Lung (tissue), 12 donors: Measurements from ENCODE around the gene ANKRD16. TPM values are rescaled to one million over a fixed set of nuclear protein-coding genes. Genes with fewer than 3 reads are reported as not detected.
A peak's percentile ranks its signal among the peaks of the same experiment; 100 is the strongest.
"Not testable (repeated sequence)": the region's sequence is repeated elsewhere in the genome, so short reads cannot be mapped to it uniquely, and the experiment has no call there.

Experiments
- ATAC-seq: fragments of 200-7000 bp; cut with Tn5 transposase; one replicate; pipeline ENCODE4 v1.9.1; 2020; ENCODE audit warnings: moderate number of reproducible peaks; ENCODE audit not compliant: insufficient read depth, low FRiP score
- DNase-seq, 3 donors: peaks; one replicate each; pipeline ENCODE4 v3.0.0-alpha.2; 2013 to 2017
- H3K27ac ChIP-seq, 2 donors: one replicate each; pipeline ENCODE4 v1.5.1; 2013; ENCODE audit warnings: mild to moderate bottlenecking in 2 of 2, moderate library complexity in 2 of 2, control low read depth in 1 of 2, inconsistent platforms in 1 of 2, low read depth in 1 of 2, low read length in 1 of 2
- H3K27me3 ChIP-seq, 3 donors: one replicate each; pipeline ENCODE4 v1.5.1; 2013; ENCODE audit warnings: low read length in 2 of 3; ENCODE audit not compliant: control insufficient read depth in 3 of 3, insufficient read depth in 3 of 3
- H3K36me3 ChIP-seq, 4 donors: one replicate each; pipeline ENCODE4 v1.5.1; 2013; ENCODE audit warnings: low read length in 4 of 4, mild to moderate bottlenecking in 1 of 4, moderate library complexity in 1 of 4; ENCODE audit not compliant: control insufficient read depth in 4 of 4, insufficient read depth in 4 of 4
- H3K4me1 ChIP-seq, 5 donors: one replicate each; pipeline ENCODE4 v1.5.1; 2013; ENCODE audit warnings: low read length in 5 of 5, mild to moderate bottlenecking in 2 of 5, moderate library complexity in 1 of 5; ENCODE audit not compliant: control insufficient read depth in 5 of 5, insufficient read depth in 5 of 5
- H3K4me3 ChIP-seq: one replicate; pipeline ENCODE4 v1.5.1; 2013; ENCODE audit warnings: mild to moderate bottlenecking, control low read depth, moderate library complexity
- H3K9ac ChIP-seq, 2 donors: one replicate each; pipeline ENCODE4 v1.5.1; 2013; ENCODE audit warnings: low read length in 2 of 2, control low read depth in 1 of 2; ENCODE audit not compliant: insufficient read depth in 1 of 2
- H3K9me3 ChIP-seq, 4 donors: one replicate each; pipeline ENCODE4 v1.5.1; 2013; ENCODE audit warnings: low read length in 3 of 4, mild to moderate bottlenecking in 1 of 4, moderate library complexity in 1 of 4; ENCODE audit not compliant: control insufficient read depth in 4 of 4, insufficient read depth in 3 of 4
- WGBS, 2 donors: extraction: QIAGEN DNeasy Blood & Tissue Kit; methylation state at CpG; one replicate each; pipeline ENCODE4 v1.1.7; 2013; 5-methylcytosine and 5-hydroxymethylcytosine counted together
- polyA plus RNA-seq, 2 donors: library from polyadenylated mRNA; stranded (reverse); fragments of 200-250 nt; gene quantifications; one replicate each; pipeline ENCODE4 v1.2.1, GENCODE V29; 2013
- total RNA-seq, 2 donors: library from RNA; depleted of rRNA in 1 of 2; stranded (reverse); fragments of >200 nt in 1 of 2; gene quantifications; one replicate each; pipeline ENCODE4 v1.2.1, GENCODE V29; 2014 to 2021
- TF ChIP-seq, protein P1 (sequence below): IDR thresholded peaks from 2 replicates; pipeline ENCODE4 v1.5.1; 2012; ENCODE audit warnings: mild to moderate bottlenecking; ENCODE audit errors: control extremely low read depth, extremely low read depth
- donor health status: control.
- donor health status: control.
- donor health status: Bipolar disorder and iron deficiency.
- donor health status: healthy.
- donor health status: DM: yes; HTN: yes; CAD: no.

ANKRD16 gene
- total and polyA plus RNA-seq, 4 donors: 4.5 to 14.0 (median 6.4) TPM

DNA sequence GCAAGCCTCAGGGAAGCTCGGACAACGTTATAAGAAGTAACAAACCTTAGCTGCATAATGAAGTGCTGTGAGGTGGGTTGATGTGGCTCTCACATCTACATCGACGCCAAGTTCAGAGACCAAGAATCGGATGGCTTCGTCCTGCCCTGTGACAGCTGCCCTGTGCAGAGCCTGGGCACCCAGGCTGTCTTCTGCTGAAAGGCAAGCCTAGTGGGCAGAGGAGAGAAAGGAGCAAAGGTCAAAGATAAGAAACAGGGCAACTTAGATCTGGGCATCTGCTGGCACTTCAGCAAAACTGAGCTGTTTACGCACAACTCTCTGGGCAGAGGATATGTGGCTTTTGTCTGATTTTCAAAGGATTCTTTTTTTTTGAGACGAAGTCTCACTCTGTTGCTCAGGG is 6.7 kb downstream of the ANKRD16 start:
- TF ChIP-seq, protein P1, sequence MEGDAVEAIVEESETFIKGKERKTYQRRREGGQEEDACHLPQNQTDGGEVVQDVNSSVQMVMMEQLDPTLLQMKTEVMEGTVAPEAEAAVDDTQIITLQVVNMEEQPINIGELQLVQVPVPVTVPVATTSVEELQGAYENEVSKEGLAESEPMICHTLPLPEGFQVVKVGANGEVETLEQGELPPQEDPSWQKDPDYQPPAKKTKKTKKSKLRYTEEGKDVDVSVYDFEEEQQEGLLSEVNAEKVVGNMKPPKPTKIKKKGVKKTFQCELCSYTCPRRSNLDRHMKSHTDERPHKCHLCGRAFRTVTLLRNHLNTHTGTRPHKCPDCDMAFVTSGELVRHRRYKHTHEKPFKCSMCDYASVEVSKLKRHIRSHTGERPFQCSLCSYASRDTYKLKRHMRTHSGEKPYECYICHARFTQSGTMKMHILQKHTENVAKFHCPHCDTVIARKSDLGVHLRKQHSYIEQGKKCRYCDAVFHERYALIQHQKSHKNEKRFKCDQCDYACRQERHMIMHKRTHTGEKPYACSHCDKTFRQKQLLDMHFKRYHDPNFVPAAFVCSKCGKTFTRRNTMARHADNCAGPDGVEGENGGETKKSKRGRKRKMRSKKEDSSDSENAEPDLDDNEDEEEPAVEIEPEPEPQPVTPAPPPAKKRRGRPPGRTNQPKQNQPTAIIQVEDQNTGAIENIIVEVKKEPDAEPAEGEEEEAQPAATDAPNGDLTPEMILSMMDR: no peak
- Histone ChIP-seq H3K4me1 (peaks cover 0 to 4% (median 2%) of the 10 kb centered on the region in 5 donors), H3K27ac (no peak overlapping the region), H3K27me3 (no peaks in the 10 kb centered on the region), H3K9ac (no peak overlapping the region), H3K36me3 (peaks cover 9 to 46% (median 15%) of the 10 kb centered on the region in 4 donors), H3K9me3 (no peaks in the 10 kb centered on the region), H3K4me3 (no peak overlapping the region)
- ATAC-seq (no peak), DNase-seq (no peak)
- 84 to 85% methylated on average over 8 of the region's 8 CpGs for WGBS, 2 donors

DNA sequence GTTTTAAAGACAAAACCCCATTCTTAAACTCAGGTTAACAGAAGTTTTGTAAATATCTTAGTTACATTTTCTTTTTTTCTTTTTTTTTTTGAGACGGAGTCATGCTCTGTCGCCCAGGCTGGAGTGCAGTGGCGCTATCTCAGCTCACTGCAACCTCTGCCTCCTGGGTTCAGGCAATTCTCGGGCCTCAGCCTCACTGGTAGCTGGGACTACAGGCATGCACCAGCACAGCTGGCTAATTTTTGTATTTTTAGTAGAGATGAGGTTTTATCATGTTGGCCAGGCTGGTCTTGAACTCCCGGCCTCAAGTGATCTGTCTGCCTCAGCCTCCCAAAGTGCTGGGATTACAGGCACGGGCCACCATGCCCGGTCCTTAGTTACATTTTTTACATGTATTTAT is 12.7 kb downstream of the ANKRD16 start:
- H3K9ac ChIP-seq, H3K4me3 ChIP-seq, DNase-seq, H3K9me3 ChIP-seq, H3K4me1 ChIP-seq, ATAC-seq, H3K27ac ChIP-seq, H3K27me3 ChIP-seq: not testable (repeated sequence)
- 95 to 96% methylated on average over 7 of the region's 7 CpGs for WGBS, 2 donors
- H3K36me3 ChIP-seq: peaks cover 5 to 26% (median 15%) of the 10 kb centered on the region in 4 donors

DNA sequence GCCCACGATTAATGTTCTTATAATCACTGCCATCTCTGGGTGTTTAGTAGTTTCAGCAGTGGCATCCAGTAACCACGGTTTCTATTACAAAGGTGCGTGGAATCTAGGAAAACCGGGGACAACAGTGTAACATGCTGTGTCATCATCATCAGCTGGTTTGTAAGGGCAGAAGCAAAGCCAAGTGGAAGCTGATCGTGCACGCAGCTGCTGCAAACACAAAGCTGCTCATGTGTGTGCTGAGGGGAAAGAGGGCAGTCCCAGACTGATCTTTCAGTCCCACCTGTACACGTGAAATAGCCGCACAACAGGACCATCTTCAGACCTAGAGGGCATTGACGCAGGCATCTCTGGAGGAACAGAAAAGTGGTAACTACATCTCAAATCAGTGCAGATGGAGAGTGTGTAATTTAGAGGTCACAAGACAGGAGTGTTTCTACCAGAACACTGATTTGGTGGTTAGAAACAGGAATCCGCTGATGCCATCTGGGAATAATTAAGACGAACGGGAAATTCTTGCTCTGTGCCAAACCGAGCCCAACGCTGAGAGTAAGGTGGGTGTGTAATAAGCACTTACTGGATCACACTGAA is 13.4 kb downstream of the ANKRD16 start:
- TF ChIP-seq, protein P1: no peak
- 82 to 85% methylated on average over 14 of the region's 14 CpGs for WGBS, 2 donors
- no peaks in the 10 kb centered on the region for H3K27me3 ChIP-seq
- ATAC-seq (no peak), DNase-seq (no peak)
- peaks cover 5 to 26% (median 13%) of the 10 kb centered on the region in 4 donors for H3K36me3 ChIP-seq
- H3K4me1 ChIP-seq: no peaks in the 10 kb centered on the region
- no peak overlapping the region for H3K27ac ChIP-seq
- H3K4me3 ChIP-seq: no peak overlapping the region
- no peaks in the 10 kb centered on the region for H3K9me3 ChIP-seq
- no peak overlapping the region for H3K9ac ChIP-seq

DNA sequence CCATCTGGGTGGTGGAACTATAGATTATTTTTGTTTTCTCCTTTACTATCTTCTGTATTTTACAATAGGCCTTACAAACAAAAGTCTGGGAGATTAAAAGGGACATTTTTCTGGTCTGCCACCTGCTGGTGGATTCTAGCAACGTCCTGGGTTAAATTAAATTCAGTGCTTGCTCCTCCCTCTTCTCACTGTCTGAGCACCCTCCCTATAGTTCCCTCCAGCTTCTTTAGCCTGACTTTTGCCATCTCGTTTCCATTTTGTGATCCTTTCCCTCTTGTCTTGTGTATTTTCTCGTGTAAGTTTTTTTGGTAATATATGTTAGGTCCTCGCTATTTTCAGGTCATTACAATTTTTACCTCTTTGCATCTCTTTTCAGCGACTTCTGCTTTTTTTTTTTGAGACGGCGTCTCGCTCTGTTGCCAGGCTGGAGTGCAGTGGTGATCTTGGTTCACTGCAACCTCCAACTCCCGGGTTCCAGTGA is 16.1 kb downstream of the ANKRD16 start:
- peaks cover 5 to 18% (median 12%) of the 10 kb centered on the region in 4 donors for H3K36me3 ChIP-seq
- H3K9ac ChIP-seq: no peak overlapping the region
- 10 to 41% methylated on average over 9 of the region's 9 CpGs for WGBS, 2 donors
- no peaks in the 10 kb centered on the region for H3K4me1 ChIP-seq
- peak; percentile 83 for ATAC-seq
- H3K9me3 ChIP-seq: no peaks in the 10 kb centered on the region
- TF ChIP-seq, protein P1: peak; percentile 56
- H3K4me3 ChIP-seq: no peak overlapping the region
- H3K27me3 ChIP-seq: no peaks in the 10 kb centered on the region
- peak; percentile 79 to 89 (median 83) for DNase-seq
- no peak overlapping the region for H3K27ac ChIP-seq
